Measurements from ENCODE around the gene SLC10A6. TPM values are rescaled to one million over a fixed set of nuclear protein-coding genes. Genes with fewer than 3 reads are reported as not detected.
A peak's percentile ranks its signal among the peaks of the same experiment; 100 is the strongest.

The SLC10A6 gene
- total and polyA plus RNA-seq, 8 donors: 0.14 to 1.00 (median 0.26) TPM

DNA sequence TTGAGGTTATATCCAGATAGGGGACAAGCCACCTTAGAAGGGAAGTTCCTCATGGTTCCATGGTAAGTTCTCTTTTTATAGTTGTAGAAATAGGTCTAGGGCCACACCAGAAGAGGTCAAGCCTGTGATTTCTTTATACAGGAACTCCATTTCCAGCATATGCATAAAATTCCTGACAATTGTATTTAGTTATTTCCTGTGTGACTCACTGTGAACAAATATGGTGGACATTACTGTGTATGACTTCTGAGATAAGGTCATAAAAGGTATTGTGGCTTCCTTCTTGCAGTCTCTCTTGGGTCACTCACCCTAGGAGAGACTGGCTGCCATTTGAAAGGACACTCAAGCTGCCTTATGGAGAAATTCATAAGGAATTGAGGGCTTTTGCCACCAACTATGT lies 45.3 kb upstream of the SLC10A6 start:
- H3K9me3 ChIP-seq: no peaks in the 10 kb centered on the region
- TF ChIP-seq, protein P1, sequence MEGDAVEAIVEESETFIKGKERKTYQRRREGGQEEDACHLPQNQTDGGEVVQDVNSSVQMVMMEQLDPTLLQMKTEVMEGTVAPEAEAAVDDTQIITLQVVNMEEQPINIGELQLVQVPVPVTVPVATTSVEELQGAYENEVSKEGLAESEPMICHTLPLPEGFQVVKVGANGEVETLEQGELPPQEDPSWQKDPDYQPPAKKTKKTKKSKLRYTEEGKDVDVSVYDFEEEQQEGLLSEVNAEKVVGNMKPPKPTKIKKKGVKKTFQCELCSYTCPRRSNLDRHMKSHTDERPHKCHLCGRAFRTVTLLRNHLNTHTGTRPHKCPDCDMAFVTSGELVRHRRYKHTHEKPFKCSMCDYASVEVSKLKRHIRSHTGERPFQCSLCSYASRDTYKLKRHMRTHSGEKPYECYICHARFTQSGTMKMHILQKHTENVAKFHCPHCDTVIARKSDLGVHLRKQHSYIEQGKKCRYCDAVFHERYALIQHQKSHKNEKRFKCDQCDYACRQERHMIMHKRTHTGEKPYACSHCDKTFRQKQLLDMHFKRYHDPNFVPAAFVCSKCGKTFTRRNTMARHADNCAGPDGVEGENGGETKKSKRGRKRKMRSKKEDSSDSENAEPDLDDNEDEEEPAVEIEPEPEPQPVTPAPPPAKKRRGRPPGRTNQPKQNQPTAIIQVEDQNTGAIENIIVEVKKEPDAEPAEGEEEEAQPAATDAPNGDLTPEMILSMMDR (IDR thresholded peaks at IDR 0.05): no peak
- intact Hi-C loops (cut with DNase I): loop anchor here in 1 of 3 donors (10.0 kb wide), 1 partner anchor 400 kb away; no protein-coding TSS in a partner anchor
- H3K36me3 ChIP-seq: no peaks in the 10 kb centered on the region
- no peak overlapping the region for H3K27ac ChIP-seq
- no peak overlapping the region for H3K4me3 ChIP-seq
- DNase-seq (no peak), ATAC-seq (no peak), FAIRE-seq (no peak)
- H3K27me3 ChIP-seq: no peaks in the 10 kb centered on the region
- H3K4me1 ChIP-seq: peaks cover 0 to 6% (median 0%) of the 10 kb centered on the region in 3 donors

DNA sequence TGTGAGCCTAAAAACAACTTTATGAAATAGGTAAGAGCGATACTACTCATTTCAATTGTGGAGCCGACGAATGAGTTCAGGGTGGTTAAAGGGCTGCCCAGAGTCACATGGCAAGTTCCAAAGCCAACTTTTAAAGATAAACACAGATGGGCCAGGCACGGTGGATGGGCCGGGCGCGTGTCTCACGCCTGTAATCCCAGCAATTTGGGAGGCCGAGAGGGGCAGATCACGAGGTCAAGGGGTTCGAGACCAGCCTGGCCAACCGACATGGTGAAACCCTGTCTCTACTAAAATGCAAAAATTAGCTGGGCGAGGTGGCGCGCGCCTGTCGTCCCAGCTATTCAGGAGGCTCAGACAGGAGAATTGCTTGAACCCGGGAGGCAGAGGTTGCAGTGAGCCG lies 44.0 kb upstream of the SLC10A6 start:
- ATAC-seq: no peak
- no peaks in the 10 kb centered on the region for H3K27me3 ChIP-seq
- TF ChIP-seq, protein P1 (IDR thresholded peaks at IDR 0.05): no peak
- peaks cover 0 to 6% (median 0%) of the 10 kb centered on the region in 3 donors for H3K4me1 ChIP-seq
- 89 to 92% methylated on average over 19 of the region's 19 CpGs for WGBS, 2 donors
- H3K4me3 ChIP-seq: no peak overlapping the region
- intact Hi-C loops (cut with DNase I): loop anchor here in 1 of 3 donors (10.0 kb wide), 1 partner anchor 398 kb away; no protein-coding TSS in a partner anchor
- no peak for FAIRE-seq
- no peaks in the 10 kb centered on the region for H3K36me3 ChIP-seq
- H3K9me3 ChIP-seq: no peaks in the 10 kb centered on the region
- H3K27ac ChIP-seq: no peak overlapping the region
- DNase-seq: no peak

DNA sequence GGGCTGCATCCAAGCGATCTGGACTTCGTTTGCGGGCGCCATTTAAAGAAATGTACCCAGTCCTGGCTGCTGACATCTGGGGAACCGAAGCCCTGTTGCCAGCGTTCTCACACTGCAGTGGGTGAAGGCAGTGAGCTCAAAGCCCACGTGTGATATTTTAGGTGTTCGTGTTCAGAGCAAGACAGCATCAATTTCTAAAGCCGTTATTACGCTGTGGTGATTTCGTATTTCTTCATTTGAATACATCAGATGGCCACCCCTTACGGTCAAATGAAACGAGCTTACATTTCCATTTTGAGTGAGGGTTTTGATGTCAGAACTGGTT lies 43.4 kb upstream of the SLC10A6 start:
- ATAC-seq (peak in 1 of 4 donors; percentile 32), DNase-seq (no peak), FAIRE-seq (no peak)
- Histone ChIP-seq H3K4me1 (peaks cover 0 to 6% (median 0%) of the 10 kb centered on the region in 3 donors), H3K36me3 (no peaks in the 10 kb centered on the region), H3K9me3 (no peaks in the 10 kb centered on the region), H3K4me3 (peak overlapping the region; percentile 55 to 87 (median 85)), H3K27me3 (no peaks in the 10 kb centered on the region), H3K27ac (peak overlapping the region; percentile 72 to 96 (median 92))
- TF ChIP-seq, protein P1 (IDR thresholded peaks at IDR 0.05): no peak
- intact Hi-C loops (cut with DNase I): loop anchor here in 1 of 3 donors (10.0 kb wide), 1 partner anchor 398 kb away; no protein-coding TSS in a partner anchor
- WGBS, 2 donors: 7 to 8% methylated on average over 13 of the region's 13 CpGs

DNA sequence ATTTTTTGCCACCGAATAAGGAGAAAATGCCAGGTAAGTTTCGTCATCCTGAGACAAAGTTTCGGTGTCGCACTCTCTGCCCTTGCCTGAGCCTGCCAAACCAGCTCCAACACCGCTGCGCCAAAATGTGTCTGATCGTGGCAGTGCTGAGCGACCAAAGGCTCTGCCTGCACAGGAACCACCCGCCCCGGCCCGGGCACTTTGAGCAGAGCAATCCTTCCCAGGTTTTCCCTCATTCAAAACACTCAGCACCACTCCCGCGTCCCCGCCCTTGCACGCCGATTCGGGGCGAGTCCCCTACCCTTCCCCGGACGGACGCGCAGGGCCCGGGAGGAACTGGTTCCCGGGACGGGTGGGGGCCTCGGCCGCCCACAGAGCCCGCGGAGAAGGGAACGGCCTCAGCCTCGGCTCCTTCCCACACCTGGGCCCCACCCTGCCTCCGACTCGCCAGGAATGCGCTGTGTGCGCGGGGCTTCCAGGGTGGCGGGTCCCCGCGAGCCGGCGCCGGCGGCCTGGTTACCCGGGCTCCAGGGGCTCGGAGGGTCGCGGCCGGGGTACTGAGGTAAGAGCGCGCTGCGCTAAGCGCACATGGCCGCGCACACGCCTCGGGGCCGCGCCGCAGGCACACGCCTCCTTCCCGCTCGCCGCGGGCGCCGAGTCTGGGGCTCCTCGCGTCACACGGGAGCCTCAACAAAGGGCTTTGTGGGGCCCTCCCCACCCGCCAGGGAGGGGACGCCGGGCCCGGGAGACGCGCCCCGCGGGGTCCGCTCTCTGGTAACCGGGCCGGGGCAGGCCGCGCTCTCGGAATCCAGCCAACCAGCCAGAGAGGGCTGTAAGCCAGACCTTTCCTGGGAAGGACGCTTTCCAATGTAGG lies 42.8 kb upstream of the SLC10A6 start, which contains the start of gene C4orf36:
Gene C4orf36 (minus strand): TSS at position 661 of the 874 bp plus-strand sequence. CDS start 902 bp downstream, outside the sequence.
- no peaks in the 10 kb centered on the region for H3K36me3 ChIP-seq
- H3K4me3 ChIP-seq: peak within 1 kb of the TSS; percentile 55 to 87 (median 85)
- H3K27ac ChIP-seq: peak within 1 kb of the TSS; percentile 72 to 96 (median 92)
- peak; percentile 85 to 92 (median 89) for ATAC-seq
- peaks cover 0 to 6% (median 0%) of the 10 kb centered on the region in 3 donors for H3K4me1 ChIP-seq
- intact Hi-C loops (cut with DNase I): loop anchor here in 1 of 3 donors (10.0 kb wide), 1 partner anchor 397 kb away; no protein-coding TSS in a partner anchor
- no peaks in the 10 kb centered on the region for H3K27me3 ChIP-seq
- no peaks in the 10 kb centered on the region for H3K9me3 ChIP-seq
- TF ChIP-seq, protein P1 (IDR thresholded peaks at IDR 0.05): no peak
- peak; percentile 78 to 89 (median 82) for DNase-seq
- FAIRE-seq: no peak
- WGBS, 2 donors: 1% methylated on average over 76 to 84 of the region's 84 CpGs

All from pancreas (tissue), 10 donors.